Thyroid gland (tissue), 4 donors: ENCODE data around the gene ARHGAP24. TPM values are rescaled to one million over a fixed set of nuclear protein-coding genes. Genes with fewer than 3 reads are reported as not detected.

ENCODE experiments used
- DNase-seq, 2 donors: peaks; one replicate each; pipeline ENCODE4 v3.0.0-alpha.2; 2019
- H3K27ac ChIP-seq, 3 donors: fragments of 200-600 bp; sonication (generic); 1 replicate in 2 of 3; 2 replicates in 1 of 3; pipeline ENCODE4 v1.5.1; 2016 to 2019; ENCODE audit warnings: mild to moderate bottlenecking in 1 of 3, moderate library complexity in 1 of 3
- H3K27me3 ChIP-seq: fragments of 200-600 bp; sonication (generic); one replicate; pipeline ENCODE4 v1.5.1; 2019
- H3K36me3 ChIP-seq, 2 donors: fragments of 200-600 bp; sonication (generic); one replicate each; pipeline ENCODE4 v1.5.1; 2016 to 2019
- H3K4me1 ChIP-seq, 2 donors: fragments of 200-600 bp; sonication (generic); one replicate each; pipeline ENCODE4 v1.5.1; 2017 to 2019
- H3K4me3 ChIP-seq, 3 donors: fragments of 200-600 bp; sonication (generic); replicated peaks in 1 of 3; 1 replicate in 2 of 3; 2 replicates in 1 of 3; pipeline ENCODE4 v1.5.1; 2016; ENCODE audit warnings: mild to moderate bottlenecking in 1 of 3
- H3K9me3 ChIP-seq: fragments of 200-600 bp; sonication (generic); one replicate; pipeline ENCODE4 v1.5.1; 2017
- CTCF ChIP-seq, 6 experiments: fragments of 200-600 bp in 3 of 6; fragments of 450-650 bp in 3 of 6; sonication (generic) in 3 of 6; IDR thresholded peaks; one replicate each; pipeline ENCODE4 v1.5.1; 2016 to 2019; ENCODE audit warnings: antibody characterized with exemption in 6 of 6, mild to moderate bottlenecking in 2 of 6, inconsistent platforms in 1 of 6, moderate library complexity in 1 of 6
- POLR2A ChIP-seq, 2 donors: fragments of 450-650 bp; IDR thresholded peaks; one replicate each; pipeline ENCODE4 v1.6.1; 2017; ENCODE audit warnings: antibody characterized with exemption in 2 of 2, mild to moderate bottlenecking in 2 of 2, moderate library complexity in 1 of 2
- WGBS, 2 donors: methylation state at CpG; one replicate each; pipeline ENCODE4 v1.1.5; 2017; 5-methylcytosine and 5-hydroxymethylcytosine counted together
- intact Hi-C: fragments of 100-400 bp; cut with DNase I; formaldehyde crosslinking; loops from one replicate; pipeline ENCODE4 v1.15.1; 2023
- total RNA-seq, 4 donors: library from RNA; depleted of rRNA; stranded (reverse); fragments of >200 nt; gene quantifications; one replicate each; pipeline ENCODE4 v1.2.3, GENCODE V29; 2016

Gene ARHGAP24
- total RNA-seq, 4 donors from 2014 or later = 20.8 to 70.3 (median 52.4) TPM

GRCh38 chr4:85478576-85478975, 3.6 kb downstream of the ARHGAP24 start:
- intact Hi-C loops = no loop called here
- no peak for DNase-seq
- TF ChIP-seq CTCF (IDR thresholded peaks at IDR 0.05) = no peak
- TF ChIP-seq POLR2A (IDR thresholded peaks at IDR 0.05) = no peak
- H3K4me3 ChIP-seq = no peak overlapping the region
- H3K36me3 ChIP-seq = no peaks in the 10 kb centered on the region
- no peaks in the 10 kb centered on the region for H3K9me3 ChIP-seq
- H3K27ac ChIP-seq = no peak overlapping the region
- H3K4me1 ChIP-seq = no peaks in the 10 kb centered on the region
- H3K27me3 ChIP-seq = no peaks in the 10 kb centered on the region
- 76 to 88% methylated on average over 2 of the region's 2 CpGs for WGBS, 2 donors

- intact Hi-C loops = no loop called here
- Histone ChIP-seq H3K4me3 (no peak overlapping the region), H3K36me3 (no peaks in the 10 kb centered on the region), H3K9me3 (no peaks in the 10 kb centered on the region), H3K27me3 (no peaks in the 10 kb centered on the region), H3K27ac (no peak overlapping the region), H3K4me1 (no peaks in the 10 kb centered on the region)
- TF ChIP-seq CTCF (IDR thresholded peaks at IDR 0.05) (no peak), POLR2A (IDR thresholded peaks at IDR 0.05) (no peak)
- WGBS, 2 donors = 70 to 71% methylated on average over 5 of the region's 5 CpGs
- DNase-seq = no peak
These were observed 7.2 kb downstream of the ARHGAP24 start for GRCh38 chr4:85482010-85482738.

- no peak overlapping the region for H3K27ac ChIP-seq
- no peaks in the 10 kb centered on the region for H3K9me3 ChIP-seq
- no peak overlapping the region for H3K4me3 ChIP-seq
- H3K4me1 ChIP-seq = no peaks in the 10 kb centered on the region
- whole genome bisulfite sequencing, 2 donors = 91 to 95% methylated on average over 3 of the region's 3 CpGs
- no peaks in the 10 kb centered on the region for H3K27me3 ChIP-seq
- no peaks in the 10 kb centered on the region for H3K36me3 ChIP-seq
- intact Hi-C loops = no loop called here
- no peak for DNase-seq
- TF ChIP-seq CTCF (IDR thresholded peaks at IDR 0.05) = no peak
- TF ChIP-seq POLR2A (IDR thresholded peaks at IDR 0.05) = no peak
These were observed 11.6 kb downstream of the ARHGAP24 start for GRCh38 chr4:85486425-85487086.

DNA sequence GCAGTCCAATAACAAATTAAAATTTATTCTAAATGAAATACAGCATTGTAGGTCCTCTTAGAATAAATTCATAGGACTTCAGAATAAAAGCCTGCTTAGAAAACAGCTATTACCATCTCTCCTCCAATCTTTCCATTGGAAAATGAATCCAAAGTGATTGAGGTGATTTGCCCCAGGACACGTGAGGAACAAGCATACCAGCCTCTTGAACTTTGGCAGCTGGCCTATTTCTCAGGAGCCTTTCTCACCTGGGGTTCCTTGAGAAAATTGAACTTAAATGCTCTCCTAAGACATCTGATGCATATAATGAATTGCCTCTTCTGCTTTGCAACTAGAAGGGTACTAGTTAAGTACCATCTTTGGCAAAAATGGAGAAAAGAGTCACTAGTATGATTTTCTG, 13.5 kb downstream of the ARHGAP24 start:
- Histone ChIP-seq H3K4me1 (no peaks in the 10 kb centered on the region), H3K4me3 (no peak overlapping the region), H3K9me3 (no peaks in the 10 kb centered on the region), H3K36me3 (no peaks in the 10 kb centered on the region), H3K27ac (no peak overlapping the region), H3K27me3 (no peaks in the 10 kb centered on the region)
- intact Hi-C loops = no loop called here
- TF ChIP-seq POLR2A (IDR thresholded peaks at IDR 0.05) (no peak), CTCF (IDR thresholded peaks at IDR 0.05) (no peak)
- DNase-seq = peak; percentile 54 to 59
- WGBS, 2 donors = 40 to 47% methylated on average over 1 of the region's 1 CpG

DNA sequence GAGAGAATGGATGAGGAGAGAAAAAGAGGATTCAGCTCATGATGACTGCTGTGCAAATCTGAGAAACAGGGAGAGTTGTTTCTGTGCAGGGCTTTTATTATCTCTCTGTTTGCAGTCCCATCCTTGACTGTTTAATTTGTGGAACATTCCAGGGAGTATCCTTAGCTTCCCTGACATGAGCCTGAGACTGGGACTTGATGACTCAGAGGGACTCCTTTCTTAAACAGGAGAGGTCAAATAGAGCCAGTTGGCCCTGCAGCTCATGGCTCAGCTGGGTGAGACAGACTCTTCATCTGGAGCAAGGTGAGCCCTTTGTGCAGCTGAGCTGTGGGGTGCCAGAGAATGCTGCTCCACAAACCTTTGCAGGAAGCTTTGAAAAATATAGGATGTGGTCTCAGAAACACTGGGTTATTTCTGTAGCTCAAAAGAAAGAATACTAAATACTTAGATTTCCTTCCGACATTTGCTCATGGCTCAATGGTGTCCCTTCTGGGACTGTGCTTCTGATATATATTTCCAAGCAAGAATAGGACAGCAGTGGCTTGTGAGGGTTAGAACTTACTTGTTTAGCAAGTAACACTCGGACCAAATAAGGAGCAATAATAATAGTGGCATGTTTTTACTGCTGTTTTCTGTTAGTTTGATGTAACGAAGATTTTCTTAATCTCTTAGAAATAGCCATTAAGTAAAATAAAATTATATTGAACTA, 14.5 kb downstream of the ARHGAP24 start:
- no peaks in the 10 kb centered on the region for H3K4me1 ChIP-seq
- H3K9me3 ChIP-seq = no peaks in the 10 kb centered on the region
- TF ChIP-seq POLR2A (IDR thresholded peaks at IDR 0.05) (no peak), CTCF (IDR thresholded peaks at IDR 0.05) (no peak)
- H3K36me3 ChIP-seq = no peaks in the 10 kb centered on the region
- H3K27ac ChIP-seq = no peak overlapping the region
- 93 to 94% methylated on average over 3 of the region's 3 CpGs for WGBS, 2 donors
- intact Hi-C loops = no loop called here
- DNase-seq = no peak
- no peak overlapping the region for H3K4me3 ChIP-seq
- no peaks in the 10 kb centered on the region for H3K27me3 ChIP-seq
